Coronary artery (tissue), 2 donors: ENCODE data around the gene STK38L.

Experiments
- DNase-seq: peaks from one replicate; pipeline ENCODE4 v3.0.0-alpha.2; 2017; ENCODE audit warnings: low spot score
- H3K27ac ChIP-seq, 2 donors: fragments of 200-600 bp; sonication (generic); one replicate each; pipeline ENCODE4 v1.5.1; 2016 to 2019
- H3K4me3 ChIP-seq: fragments of 200-600 bp; sonication (generic); 2 replicates; pipeline ENCODE4 v1.5.1; 2016; ENCODE audit warnings: mild to moderate bottlenecking, moderate library complexity
- TF ChIP-seq, protein P1 (sequence below): fragments of 200-600 bp; sonication (generic); IDR thresholded peaks from one replicate; pipeline ENCODE4 v1.5.1; 2019; ENCODE audit warnings: antibody characterized with exemption

STK38L gene

DNA sequence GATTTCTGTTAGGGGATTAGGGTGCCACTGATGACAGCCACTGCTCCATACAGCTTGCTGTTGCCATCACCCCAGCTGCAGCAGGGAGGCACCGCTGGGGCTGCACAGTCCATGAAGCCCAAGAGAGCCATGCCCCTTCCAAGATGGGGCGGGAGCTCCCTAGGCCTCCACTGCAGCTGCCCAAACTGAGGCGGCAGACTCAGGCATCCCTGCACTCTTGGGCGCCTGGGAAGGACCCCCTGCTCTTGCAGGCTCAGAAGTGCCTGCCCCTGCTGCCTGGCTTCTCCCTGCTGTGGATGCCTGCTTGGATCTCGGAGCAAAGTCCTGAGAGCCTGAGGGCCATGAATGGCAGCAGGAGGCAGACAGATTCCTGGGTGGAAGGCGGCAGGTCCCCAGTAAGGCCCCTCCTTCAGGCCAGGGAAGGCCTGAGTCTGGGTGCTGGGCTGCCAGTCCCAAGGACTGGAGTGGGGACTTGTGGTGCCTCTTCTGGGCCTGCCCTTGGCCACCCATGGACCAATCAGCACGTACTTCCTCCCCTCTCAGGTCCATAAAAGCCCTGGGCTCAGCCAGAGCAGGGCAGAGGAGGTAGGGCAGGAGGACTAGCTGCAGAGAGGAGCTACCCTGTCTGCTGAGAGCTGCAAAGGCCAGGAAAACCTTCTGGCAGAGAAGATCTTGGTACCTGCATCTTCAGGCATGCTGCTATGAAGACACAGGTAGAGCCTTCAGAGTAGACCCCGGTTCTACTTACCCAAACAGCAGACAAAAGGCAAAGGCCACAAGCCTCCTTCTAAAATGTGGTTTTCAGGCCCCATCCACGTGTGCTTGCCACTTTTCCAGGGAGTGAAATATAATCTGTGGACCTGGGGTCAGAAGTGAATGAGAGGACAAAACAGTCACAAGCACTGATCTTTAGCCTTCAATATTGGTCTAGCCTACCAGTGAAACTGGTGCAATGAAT lies 30.0 kb upstream of the STK38L start:
- TF ChIP-seq, protein P1, sequence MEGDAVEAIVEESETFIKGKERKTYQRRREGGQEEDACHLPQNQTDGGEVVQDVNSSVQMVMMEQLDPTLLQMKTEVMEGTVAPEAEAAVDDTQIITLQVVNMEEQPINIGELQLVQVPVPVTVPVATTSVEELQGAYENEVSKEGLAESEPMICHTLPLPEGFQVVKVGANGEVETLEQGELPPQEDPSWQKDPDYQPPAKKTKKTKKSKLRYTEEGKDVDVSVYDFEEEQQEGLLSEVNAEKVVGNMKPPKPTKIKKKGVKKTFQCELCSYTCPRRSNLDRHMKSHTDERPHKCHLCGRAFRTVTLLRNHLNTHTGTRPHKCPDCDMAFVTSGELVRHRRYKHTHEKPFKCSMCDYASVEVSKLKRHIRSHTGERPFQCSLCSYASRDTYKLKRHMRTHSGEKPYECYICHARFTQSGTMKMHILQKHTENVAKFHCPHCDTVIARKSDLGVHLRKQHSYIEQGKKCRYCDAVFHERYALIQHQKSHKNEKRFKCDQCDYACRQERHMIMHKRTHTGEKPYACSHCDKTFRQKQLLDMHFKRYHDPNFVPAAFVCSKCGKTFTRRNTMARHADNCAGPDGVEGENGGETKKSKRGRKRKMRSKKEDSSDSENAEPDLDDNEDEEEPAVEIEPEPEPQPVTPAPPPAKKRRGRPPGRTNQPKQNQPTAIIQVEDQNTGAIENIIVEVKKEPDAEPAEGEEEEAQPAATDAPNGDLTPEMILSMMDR = no peak
- no peak overlapping the region for H3K27ac ChIP-seq
- DNase-seq = no peak
- H3K4me3 ChIP-seq = no peak overlapping the region

DNA sequence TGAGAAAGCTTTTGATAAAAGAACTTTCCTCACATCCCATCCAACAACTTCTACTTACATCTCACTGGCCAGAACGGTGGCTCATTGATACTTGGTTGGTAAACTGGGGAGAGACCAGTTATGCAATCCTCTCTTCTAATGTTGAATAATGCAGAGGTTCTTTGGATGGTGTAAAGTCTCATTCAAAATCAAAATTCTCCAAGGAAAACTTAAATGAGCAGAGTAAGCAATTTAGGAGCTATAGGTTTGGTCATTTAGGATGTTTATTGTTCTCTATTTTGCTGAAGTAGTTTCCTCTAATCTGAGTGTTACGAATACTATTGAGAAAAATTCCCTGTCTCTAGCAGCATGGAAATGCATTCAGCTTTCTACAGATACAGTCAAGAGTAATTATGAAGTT lies 26.5 kb upstream of the STK38L start:
- no peak overlapping the region for H3K27ac ChIP-seq
- TF ChIP-seq, protein P1 = no peak
- no peak for DNase-seq
- H3K4me3 ChIP-seq = no peak overlapping the region

DNA sequence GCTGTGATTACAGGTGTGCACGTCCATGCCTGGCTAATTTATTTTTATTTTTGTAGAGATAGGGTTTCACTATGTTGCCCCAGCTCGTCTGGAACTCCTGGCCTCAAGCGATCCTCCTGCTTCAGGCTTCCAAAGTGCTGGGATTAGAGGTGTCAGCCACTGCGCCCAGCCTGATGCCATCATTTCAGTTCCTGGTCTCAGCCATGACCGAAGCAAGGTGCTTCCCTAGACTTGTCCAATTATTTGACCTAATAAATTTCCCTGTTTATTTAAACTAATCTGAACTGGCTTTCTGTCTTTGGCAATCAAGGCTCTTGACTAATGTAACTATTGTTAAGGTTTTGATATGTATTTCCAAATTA lies 24.4 kb upstream of the STK38L start:
- H3K27ac ChIP-seq = no peak overlapping the region
- H3K4me3 ChIP-seq = no peak overlapping the region

DNA sequence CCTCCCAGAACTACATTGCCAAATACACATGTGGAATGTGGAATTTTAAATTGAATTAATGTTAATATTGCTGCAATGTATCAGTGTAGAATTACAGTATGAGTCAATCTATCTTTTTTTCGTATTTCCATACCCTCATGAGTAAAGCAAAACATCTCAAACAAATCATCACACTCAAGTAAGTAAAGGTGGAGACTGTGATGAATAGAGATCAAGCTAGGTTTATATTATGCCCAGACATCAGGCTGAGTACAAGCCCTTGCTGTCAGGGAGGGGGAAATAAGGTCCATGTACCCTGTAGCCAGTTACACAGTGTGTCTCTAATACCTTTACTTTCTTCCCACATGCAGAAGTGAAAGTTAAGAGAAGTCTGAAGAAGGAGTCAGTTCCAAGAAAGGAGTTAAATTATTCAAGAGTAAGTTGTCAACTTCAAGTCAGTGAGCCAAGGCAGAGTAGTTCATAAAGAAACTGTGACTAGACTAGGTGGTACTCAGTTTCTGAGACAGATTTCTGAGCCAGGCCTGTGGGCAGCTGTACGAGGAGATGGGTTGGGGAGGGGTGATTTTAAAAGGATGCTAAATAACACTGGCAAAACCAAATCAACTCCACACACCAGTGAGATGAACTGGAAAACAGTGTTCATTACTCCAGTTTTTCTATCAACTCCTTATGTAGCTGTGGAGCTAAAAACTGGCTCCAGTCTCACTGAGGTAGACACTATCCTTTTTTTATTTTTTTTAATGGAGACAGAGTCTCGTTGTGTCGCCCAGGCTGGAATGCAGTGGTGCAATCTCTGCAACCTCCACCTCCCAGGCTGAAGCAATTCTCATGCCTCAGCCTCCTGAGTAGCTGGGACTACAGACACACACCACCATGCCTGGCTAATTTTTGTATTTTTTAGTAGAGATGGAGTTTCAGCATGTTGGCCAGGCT lies 23.8 kb upstream of the STK38L start:
- no peak overlapping the region for H3K27ac ChIP-seq
- no peak for DNase-seq
- no peak overlapping the region for H3K4me3 ChIP-seq
- TF ChIP-seq, protein P1 = no peak

More for the DNA sequence above, 24.4 kb upstream of the STK38L start:
- TF ChIP-seq, protein P1 = no peak
- no peak for DNase-seq

DNA sequence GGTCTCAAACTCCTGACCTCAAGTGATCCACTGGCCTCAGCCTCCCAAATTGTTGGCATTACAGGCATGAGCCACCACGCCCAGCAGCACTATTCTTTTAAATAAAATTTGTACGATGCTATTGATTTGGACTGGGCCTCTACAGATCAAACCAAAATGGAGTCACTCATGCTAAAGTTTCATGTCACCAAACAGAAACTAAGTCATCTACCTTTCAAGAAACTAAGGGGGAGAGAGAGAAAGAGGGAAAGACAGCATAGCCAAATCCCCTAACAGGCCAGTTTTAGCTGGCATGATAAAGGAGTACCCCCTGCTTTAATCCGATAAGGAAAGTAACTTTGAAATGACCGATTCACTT lies 23.1 kb upstream of the STK38L start:
- Histone ChIP-seq H3K4me3 (no peak overlapping the region), H3K27ac (no peak overlapping the region)
- TF ChIP-seq, protein P1 = no peak
- no peak for DNase-seq

DNA sequence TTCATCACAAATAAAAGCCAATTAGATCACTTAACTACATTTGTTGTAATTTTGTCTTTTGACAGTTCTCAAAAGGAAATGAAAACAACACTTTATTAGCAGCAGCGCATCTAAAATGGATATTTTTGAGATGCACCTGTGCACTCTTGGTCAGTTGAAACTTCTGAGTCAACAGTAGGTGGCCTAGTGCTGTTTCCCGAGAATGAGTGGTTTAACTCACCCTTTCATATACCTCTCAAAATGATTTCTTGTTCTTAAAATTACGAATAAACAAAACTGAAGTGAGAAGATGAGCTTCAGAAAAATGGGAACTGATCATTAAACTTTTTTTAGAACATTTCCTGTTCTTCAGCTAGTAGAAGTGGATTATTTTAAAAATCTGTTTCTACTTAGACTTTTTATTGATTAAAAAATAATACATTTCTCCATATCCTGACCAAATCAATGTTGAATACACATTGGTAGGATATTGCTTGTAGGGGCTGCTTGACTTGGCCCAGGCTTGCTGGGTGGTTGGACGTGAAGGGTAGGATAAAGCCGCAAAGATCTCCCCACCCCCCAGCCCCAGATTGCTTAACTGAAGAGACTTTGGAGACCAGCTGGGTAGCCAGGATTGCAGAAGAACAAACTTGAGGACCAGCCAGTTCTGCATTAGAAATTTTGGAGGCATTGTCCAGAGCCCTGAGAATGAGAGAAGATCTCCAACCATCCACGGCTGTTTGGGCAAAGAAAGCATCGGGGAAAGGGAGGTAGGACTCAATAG lies 22.3 kb upstream of the STK38L start:
- no peak for DNase-seq
- Histone ChIP-seq H3K27ac (no peak overlapping the region), H3K4me3 (no peak overlapping the region)
- TF ChIP-seq, protein P1 = no peak
